Mesothelial cell of epicardium (in vitro differentiated cells): ENCODE data around the gene LRIT1. TPM values are rescaled to one million over a fixed set of nuclear protein-coding genes. Genes with fewer than 3 reads are reported as not detected.

Experiments used
- DNase-seq, 2 experiments: peaks; one replicate each; pipeline ENCODE4 v3.0.0; 2021; ENCODE audit warnings: low spot score in 2 of 2; ENCODE audit not compliant: unreplicated experiment in 2 of 2
- H3K27ac Mint-ChIP-seq: 2 replicates; pipeline ENCODE4 v1.8.0; 2021; ENCODE audit warnings: mixed read lengths
- H3K27me3 Mint-ChIP-seq: 2 replicates; pipeline ENCODE4 v1.8.0; 2021; ENCODE audit warnings: low read depth, mixed read lengths
- H3K36me3 Mint-ChIP-seq: 2 replicates; pipeline ENCODE4 v1.8.0; 2021; ENCODE audit warnings: mixed read lengths
- H3K4me1 Mint-ChIP-seq: 2 replicates; pipeline ENCODE4 v1.8.0; 2021; ENCODE audit warnings: mixed read lengths
- H3K4me3 Mint-ChIP-seq: 2 replicates; pipeline ENCODE4 v1.8.0; 2021; ENCODE audit warnings: mild to moderate bottlenecking, moderate library complexity, mixed read lengths
- H3K9me3 Mint-ChIP-seq: 2 replicates; pipeline ENCODE4 v1.8.0; 2021; ENCODE audit warnings: mixed read lengths
- CTCF ChIP-seq: fragments of 200-600 bp; sonication (generic); IDR thresholded peaks from one replicate; pipeline ENCODE4 v1.5.0; 2021; ENCODE audit warnings: antibody characterized with exemption; ENCODE audit not compliant: unreplicated experiment
- total RNA-seq: library from RNA; stranded (reverse); gene quantifications from 3 replicates; pipeline ENCODE4 v1.2.1, GENCODE V29; 2021

Gene LRIT1
- total RNA-seq, 1 donor from 2014 or later = not detected

GRCh38 chr10:84204122-84204521 lies 37.2 kb downstream of the LRIT1 start:
- Mint-ChIP-seq H3K27me3 (peaks cover 65% of the 10 kb centered on the region), H3K4me1 (no peaks in the 10 kb centered on the region), H3K9me3 (no peaks in the 10 kb centered on the region), H3K4me3 (no peak overlapping the region), H3K27ac (no peak overlapping the region), H3K36me3 (no peaks in the 10 kb centered on the region)
- TF ChIP-seq CTCF = no peak
- no peak for DNase-seq

GRCh38 chr10:84202349-84202748 lies 39.0 kb downstream of the LRIT1 start:
- H3K27me3 Mint-ChIP-seq = peaks cover 65% of the 10 kb centered on the region
- no peaks in the 10 kb centered on the region for H3K4me1 Mint-ChIP-seq
- H3K4me3 Mint-ChIP-seq = no peak overlapping the region
- no peak overlapping the region for H3K27ac Mint-ChIP-seq
- no peaks in the 10 kb centered on the region for H3K36me3 Mint-ChIP-seq
- no peak for TF ChIP-seq CTCF
- H3K9me3 Mint-ChIP-seq = no peaks in the 10 kb centered on the region
- no peak for DNase-seq

GRCh38 chr10:84201682-84202081 lies 39.7 kb downstream of the LRIT1 start:
- Mint-ChIP-seq H3K4me3 (no peak overlapping the region), H3K36me3 (no peaks in the 10 kb centered on the region), H3K4me1 (no peaks in the 10 kb centered on the region), H3K27ac (no peak overlapping the region), H3K27me3 (peaks cover 65% of the 10 kb centered on the region), H3K9me3 (no peaks in the 10 kb centered on the region)
- no peak for TF ChIP-seq CTCF
- DNase-seq = no peak

GRCh38 chr10:84201244-84201606 lies 40.1 kb downstream of the LRIT1 start:
- no peak overlapping the region for H3K4me3 Mint-ChIP-seq
- H3K27ac Mint-ChIP-seq = no peak overlapping the region
- no peaks in the 10 kb centered on the region for H3K9me3 Mint-ChIP-seq
- no peak for DNase-seq
- no peaks in the 10 kb centered on the region for H3K36me3 Mint-ChIP-seq
- no peaks in the 10 kb centered on the region for H3K4me1 Mint-ChIP-seq
- peaks cover 65% of the 10 kb centered on the region for H3K27me3 Mint-ChIP-seq
- TF ChIP-seq CTCF = no peak

GRCh38 chr10:84200537-84201243 lies 40.7 kb downstream of the LRIT1 start:
- no peak for DNase-seq
- Mint-ChIP-seq H3K27ac (no peak overlapping the region), H3K9me3 (no peaks in the 10 kb centered on the region), H3K36me3 (no peaks in the 10 kb centered on the region), H3K4me1 (no peaks in the 10 kb centered on the region), H3K4me3 (no peak overlapping the region), H3K27me3 (peaks cover 66% of the 10 kb centered on the region)
- TF ChIP-seq CTCF = no peak
